Vagina (tissue), 2 donors: ENCODE results near the gene ANO1.

ENCODE experiments used
- CTCF ChIP-seq, 3 experiments: fragments of 450-650 bp in 2 of 3; fragments of 200-600 bp in 1 of 3; sonication (generic) in 1 of 3; IDR thresholded peaks; one replicate each; pipeline ENCODE4 v1.5.1; 2017 to 2019; ENCODE audit warnings: antibody characterized with exemption in 3 of 3, mild to moderate bottlenecking in 2 of 3, moderate library complexity in 2 of 3
- POLR2A ChIP-seq, 2 donors: fragments of 450-650 bp; IDR thresholded peaks; one replicate each; pipeline ENCODE4 v1.6.1; 2017; ENCODE audit warnings: antibody characterized with exemption in 2 of 2, mild to moderate bottlenecking in 2 of 2, moderate library complexity in 2 of 2

GRCh38 chr11:70212227-70212811 lies 134.2 kb downstream of the ANO1 start:
- TF ChIP-seq CTCF (IDR thresholded peaks at IDR 0.05), result no peak
- no peak for TF ChIP-seq POLR2A (IDR thresholded peaks at IDR 0.05)
